HG03457 (cell line): ENCODE measurements around the gene GRN.
"Not testable (repeated sequence)": the region's sequence is repeated elsewhere in the genome, so short reads cannot be mapped to it uniquely, and the experiment has no call there.

Source experiments
- ATAC-seq: cut with Tn5 transposase; IDR thresholded peaks from one replicate; pipeline ENCODE4 v1.9.1; 2021; ENCODE audit warnings: moderate number of reproducible peaks; ENCODE audit not compliant: unreplicated experiment

Gene GRN

GRCh38 chr17:44321246-44322120 lies 23.6 kb upstream of the GRN start:
- ATAC-seq, result no peak

- ATAC-seq, result no peak
Observed at GRCh38 chr17:44322236-44322895, 22.7 kb upstream of the GRN start.

GRCh38 chr17:44323359-44324091 lies 21.6 kb upstream of the GRN start:
- no peak for ATAC-seq

GRCh38 chr17:44324092-44324570 lies 21.0 kb upstream of the GRN start:
- ATAC-seq, result no peak

GRCh38 chr17:44324571-44325275 lies 20.4 kb upstream of the GRN start, which contains the start of gene SLC25A39:
SLC25A39 (minus strand) TSS chr17:44324823; CDS start chr17:44323562, 1,261 bp downstream.
- peak; percentile 51 for ATAC-seq

GRCh38 chr17:44326861-44327444 lies 18.1 kb upstream of the GRN start:
- ATAC-seq, result peak; percentile 29

GRCh38 chr17:44327715-44328449 lies 17.2 kb upstream of the GRN start:
- ATAC-seq, result no peak

GRCh38 chr17:44329516-44329915 lies 15.6 kb upstream of the GRN start:
- not testable (repeated sequence) for ATAC-seq

- not testable (repeated sequence) for ATAC-seq
Observed at GRCh38 chr17:44330263-44330662, 14.8 kb upstream of the GRN start.

GRCh38 chr17:44331249-44331760 lies 13.8 kb upstream of the GRN start:
- ATAC-seq, result no peak

GRCh38 chr17:44333371-44333770 lies 11.7 kb upstream of the GRN start:
- no peak for ATAC-seq

- no peak for ATAC-seq
Observed at GRCh38 chr17:44334315-44334714, 10.8 kb upstream of the GRN start.

- no peak for ATAC-seq
Observed at GRCh38 chr17:44334727-44335126, 10.4 kb upstream of the GRN start.

- no peak for ATAC-seq
Observed at GRCh38 chr17:44335564-44335963, 9.5 kb upstream of the GRN start.

GRCh38 chr17:44335968-44336367 lies 9.1 kb upstream of the GRN start:
- ATAC-seq, result no peak

- no peak for ATAC-seq
Observed at GRCh38 chr17:44338702-44339101, 6.4 kb upstream of the GRN start.

GRCh38 chr17:44340553-44340952 lies 4.5 kb upstream of the GRN start:
- ATAC-seq, result not testable (repeated sequence)

- no peak for ATAC-seq
Observed at GRCh38 chr17:44343510-44344209, 1.4 kb upstream of the GRN start.
